HCT116 (cell line): ENCODE results near the gene NCOA1.

Source experiments
- ATF3 ChIP-seq: IDR thresholded peaks from 2 replicates; pipeline ENCODE4 v1.6.1; 2012
- CEBPB ChIP-seq: IDR thresholded peaks from 2 replicates; pipeline ENCODE4 v1.6.1; 2012; ENCODE audit warnings: low read depth
- CTCF ChIP-seq, 3 experiments: fragments of 200-600 bp in 1 of 3; sonication (generic) in 1 of 3; IDR thresholded peaks in 2 of 3; conservative IDR thresholded peaks in 1 of 3; 2 replicates each; pipeline ENCODE4 v1.5.1; 2012 to 2017; ENCODE audit warnings: low read depth in 2 of 3, low read length in 2 of 3, antibody characterized with exemption in 1 of 3, borderline replicate concordance in 1 of 3, control low read depth in 1 of 3, mild to moderate bottlenecking in 1 of 3, mixed read lengths in 1 of 3, mixed run types in 1 of 3, moderate library complexity in 1 of 3; ENCODE audit not compliant: insufficient read depth in 1 of 3
- ELF1 ChIP-seq: IDR thresholded peaks from 2 replicates; pipeline ENCODE4 v1.6.1; 2012; ENCODE audit warnings: low read depth, borderline replicate concordance
- EZH2phosphoT487 ChIP-seq: fragments of 200-600 bp; IDR thresholded peaks from 2 replicates; pipeline ENCODE4 v1.6.1; 2018; ENCODE audit warnings: antibody characterized with exemption, borderline replicate concordance
- FOSL1 ChIP-seq: IDR thresholded peaks from 2 replicates; pipeline ENCODE4 v1.6.1; 2012; ENCODE audit warnings: low read depth
- POLR2A ChIP-seq: IDR thresholded peaks from 2 replicates; pipeline ENCODE4 v1.7.0; 2011; ENCODE audit warnings: borderline replicate concordance; ENCODE audit not compliant: insufficient read depth, insufficient read length; ENCODE audit errors: extremely low read depth
- POLR2AphosphoS5 ChIP-seq: IDR thresholded peaks from 2 replicates; pipeline ENCODE4 v1.6.1; 2011; ENCODE audit warnings: mild to moderate bottlenecking, low read depth, low read length, moderate library complexity
- YY1 ChIP-seq: IDR thresholded peaks from 2 replicates; pipeline ENCODE4 v1.6.1; 2011; ENCODE audit warnings: low read length, low read depth, moderate library complexity, mild to moderate bottlenecking; ENCODE audit not compliant: insufficient replicate concordance; ENCODE audit errors: extremely low read depth
- TF ChIP-seq, protein P1 (sequence below): IDR thresholded peaks from 2 replicates; pipeline ENCODE4 v1.6.1; 2012
- TF ChIP-seq, protein P2 (sequence below): IDR thresholded peaks from 2 replicates; pipeline ENCODE4 v1.6.1; 2012; ENCODE audit warnings: low read depth

GRCh38 chr2:24671230-24671629, 180.2 kb downstream of the NCOA1 start:
- TF ChIP-seq EZH2phosphoT487 (no peak), CTCF (IDR thresholded peaks at IDR 0.05 in 2 of 3, conservative IDR thresholded peaks at IDR 0.05 in 1 of 3; ENCODE audit: borderline replicate concordance in 1 of 3, insufficient read depth in 1 of 3, low read depth in 2 of 3, low read length in 2 of 3) (no peak), POLR2A (no peak), YY1 (no peak), POLR2AphosphoS5 (no peak), CEBPB (no peak), FOSL1 (no peak), ATF3 (no peak), ELF1 (no peak)
- TF ChIP-seq, protein P1, sequence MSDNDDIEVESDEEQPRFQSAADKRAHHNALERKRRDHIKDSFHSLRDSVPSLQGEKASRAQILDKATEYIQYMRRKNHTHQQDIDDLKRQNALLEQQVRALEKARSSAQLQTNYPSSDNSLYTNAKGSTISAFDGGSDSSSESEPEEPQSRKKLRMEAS: no peak
- TF ChIP-seq, protein P2, sequence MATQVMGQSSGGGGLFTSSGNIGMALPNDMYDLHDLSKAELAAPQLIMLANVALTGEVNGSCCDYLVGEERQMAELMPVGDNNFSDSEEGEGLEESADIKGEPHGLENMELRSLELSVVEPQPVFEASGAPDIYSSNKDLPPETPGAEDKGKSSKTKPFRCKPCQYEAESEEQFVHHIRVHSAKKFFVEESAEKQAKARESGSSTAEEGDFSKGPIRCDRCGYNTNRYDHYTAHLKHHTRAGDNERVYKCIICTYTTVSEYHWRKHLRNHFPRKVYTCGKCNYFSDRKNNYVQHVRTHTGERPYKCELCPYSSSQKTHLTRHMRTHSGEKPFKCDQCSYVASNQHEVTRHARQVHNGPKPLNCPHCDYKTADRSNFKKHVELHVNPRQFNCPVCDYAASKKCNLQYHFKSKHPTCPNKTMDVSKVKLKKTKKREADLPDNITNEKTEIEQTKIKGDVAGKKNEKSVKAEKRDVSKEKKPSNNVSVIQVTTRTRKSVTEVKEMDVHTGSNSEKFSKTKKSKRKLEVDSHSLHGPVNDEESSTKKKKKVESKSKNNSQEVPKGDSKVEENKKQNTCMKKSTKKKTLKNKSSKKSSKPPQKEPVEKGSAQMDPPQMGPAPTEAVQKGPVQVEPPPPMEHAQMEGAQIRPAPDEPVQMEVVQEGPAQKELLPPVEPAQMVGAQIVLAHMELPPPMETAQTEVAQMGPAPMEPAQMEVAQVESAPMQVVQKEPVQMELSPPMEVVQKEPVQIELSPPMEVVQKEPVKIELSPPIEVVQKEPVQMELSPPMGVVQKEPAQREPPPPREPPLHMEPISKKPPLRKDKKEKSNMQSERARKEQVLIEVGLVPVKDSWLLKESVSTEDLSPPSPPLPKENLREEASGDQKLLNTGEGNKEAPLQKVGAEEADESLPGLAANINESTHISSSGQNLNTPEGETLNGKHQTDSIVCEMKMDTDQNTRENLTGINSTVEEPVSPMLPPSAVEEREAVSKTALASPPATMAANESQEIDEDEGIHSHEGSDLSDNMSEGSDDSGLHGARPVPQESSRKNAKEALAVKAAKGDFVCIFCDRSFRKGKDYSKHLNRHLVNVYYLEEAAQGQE: no peak
